ENCODE results near the gene TUSC2.

- no peak for TF ChIP-seq POLR2AphosphoS5 (IDR thresholded peaks at IDR 0.05; ENCODE audit: borderline replicate concordance, low read depth, low read length)
- TF ChIP-seq EZH2 (IDR thresholded peaks at IDR 0.05): no peak
- TF ChIP-seq FOXP2 (optimal IDR thresholded peaks at IDR 0.05; ENCODE audit: control extremely low read depth, extremely low read length, insufficient read depth): no peak
Measured at GRCh38 chr3:50296721-50297383, 31.2 kb downstream of the TUSC2 start.
